Measurements from ENCODE around the gene CCDC33.

Gene CCDC33

DNA sequence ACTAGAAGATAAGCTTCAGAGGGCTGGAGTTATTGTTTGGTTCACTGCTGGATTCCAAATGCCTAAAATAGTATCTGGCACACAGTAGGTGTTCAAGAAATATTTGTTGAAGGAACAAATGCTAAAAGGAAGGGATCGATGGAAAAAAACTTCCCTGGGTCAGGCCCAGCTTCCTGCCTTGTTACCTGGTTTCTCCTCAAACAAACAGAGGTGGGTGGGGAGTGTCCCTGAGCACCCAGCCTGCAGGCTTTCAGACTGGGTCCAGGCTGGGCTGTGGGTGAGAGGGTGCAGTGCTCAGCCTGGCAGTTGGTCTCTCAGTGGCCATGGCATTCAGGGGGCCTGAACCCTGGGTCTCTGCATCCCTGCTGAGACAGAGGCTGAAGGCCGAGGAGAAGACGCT, 19.2 kb upstream of the CCDC33 start:
- TF ChIP-seq, protein P1, sequence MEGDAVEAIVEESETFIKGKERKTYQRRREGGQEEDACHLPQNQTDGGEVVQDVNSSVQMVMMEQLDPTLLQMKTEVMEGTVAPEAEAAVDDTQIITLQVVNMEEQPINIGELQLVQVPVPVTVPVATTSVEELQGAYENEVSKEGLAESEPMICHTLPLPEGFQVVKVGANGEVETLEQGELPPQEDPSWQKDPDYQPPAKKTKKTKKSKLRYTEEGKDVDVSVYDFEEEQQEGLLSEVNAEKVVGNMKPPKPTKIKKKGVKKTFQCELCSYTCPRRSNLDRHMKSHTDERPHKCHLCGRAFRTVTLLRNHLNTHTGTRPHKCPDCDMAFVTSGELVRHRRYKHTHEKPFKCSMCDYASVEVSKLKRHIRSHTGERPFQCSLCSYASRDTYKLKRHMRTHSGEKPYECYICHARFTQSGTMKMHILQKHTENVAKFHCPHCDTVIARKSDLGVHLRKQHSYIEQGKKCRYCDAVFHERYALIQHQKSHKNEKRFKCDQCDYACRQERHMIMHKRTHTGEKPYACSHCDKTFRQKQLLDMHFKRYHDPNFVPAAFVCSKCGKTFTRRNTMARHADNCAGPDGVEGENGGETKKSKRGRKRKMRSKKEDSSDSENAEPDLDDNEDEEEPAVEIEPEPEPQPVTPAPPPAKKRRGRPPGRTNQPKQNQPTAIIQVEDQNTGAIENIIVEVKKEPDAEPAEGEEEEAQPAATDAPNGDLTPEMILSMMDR (IDR thresholded peaks at IDR 0.05): no peak

DNA sequence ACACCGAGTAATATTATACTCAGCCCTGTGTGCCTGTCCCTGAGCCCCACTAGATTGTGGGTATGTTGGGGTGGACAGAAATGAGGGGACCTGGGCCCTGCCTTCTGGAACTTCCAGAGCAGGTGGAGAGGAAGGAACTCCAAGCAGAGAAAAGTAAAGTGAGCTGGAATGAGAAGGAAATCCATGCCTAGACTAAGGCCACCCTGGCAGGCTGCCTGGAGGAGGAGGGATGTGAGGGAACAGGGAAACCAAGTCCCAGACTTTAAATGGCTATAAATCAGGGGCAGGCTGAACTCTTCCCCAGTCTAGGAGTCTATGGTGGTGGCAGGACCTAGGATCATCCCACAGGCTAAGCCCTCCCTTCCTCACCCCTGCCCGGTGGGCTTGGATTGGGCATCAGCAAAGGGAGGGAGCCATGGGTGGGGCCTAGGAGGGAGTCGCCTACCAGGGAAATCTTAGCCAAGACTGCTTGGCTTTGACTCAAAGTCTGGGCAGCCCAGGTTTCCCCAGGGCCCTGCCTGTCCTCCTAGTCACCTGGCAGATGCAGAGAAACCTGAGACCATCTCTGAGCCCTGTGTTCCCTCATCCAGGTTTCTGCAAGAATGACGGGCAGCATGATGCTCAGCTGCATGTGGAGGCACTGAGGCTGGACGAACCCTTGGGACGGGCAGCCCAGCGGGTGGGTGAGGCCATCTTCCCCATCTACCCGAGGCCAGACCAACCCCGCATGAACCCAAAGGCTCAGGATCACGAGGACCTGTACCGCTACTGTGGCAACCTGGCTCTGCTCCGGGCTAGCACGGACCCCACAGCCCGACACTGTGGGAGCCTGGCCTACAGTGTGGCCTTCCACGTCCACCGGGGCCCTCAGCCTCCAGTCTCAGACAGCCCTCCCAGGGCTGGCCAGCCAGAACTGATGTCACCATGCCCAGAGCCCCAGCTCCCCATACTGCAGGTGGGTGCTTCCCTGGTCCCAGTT, 17.9 kb upstream of the CCDC33 start:
- TF ChIP-seq, protein P1 (IDR thresholded peaks at IDR 0.05): no peak

DNA sequence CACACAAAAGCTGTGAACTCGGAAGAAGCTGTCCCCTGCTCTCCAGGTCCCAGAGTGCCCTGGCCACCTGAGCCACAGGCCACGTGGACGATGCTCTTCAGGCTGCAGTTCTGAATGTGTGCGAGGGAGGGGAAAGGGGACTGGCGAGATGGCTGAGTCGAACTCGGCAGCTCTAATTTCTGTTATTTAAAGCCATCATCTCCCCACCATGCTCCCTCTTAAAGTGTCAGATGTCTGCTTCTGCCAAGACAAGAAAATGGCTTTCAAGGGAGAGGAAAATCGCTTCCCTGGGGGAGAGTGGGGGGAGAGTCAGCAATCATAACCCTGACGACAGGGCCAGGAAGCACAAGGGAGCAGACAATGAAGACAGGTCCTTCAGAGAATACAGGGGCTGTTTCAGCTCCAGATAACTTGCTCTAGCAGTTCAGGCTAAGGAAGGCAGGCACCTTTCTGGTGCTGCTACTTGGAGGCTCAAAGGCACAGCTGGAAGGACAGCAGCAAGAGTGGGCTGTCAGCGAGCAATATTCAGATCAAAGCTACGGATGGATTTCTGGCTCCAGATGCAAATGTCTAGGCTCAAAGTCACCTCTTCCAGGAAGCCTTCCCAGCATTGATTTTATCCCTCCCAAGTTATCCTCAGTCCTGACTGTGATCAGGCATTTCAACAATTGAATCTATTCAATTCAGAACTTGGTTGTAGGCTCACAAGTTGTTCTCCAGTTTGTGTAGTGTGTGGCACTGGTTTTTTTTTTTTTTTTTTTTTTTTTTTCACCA, 15.5 kb upstream of the CCDC33 start:
- TF ChIP-seq, protein P1 (IDR thresholded peaks at IDR 0.05): no peak

DNA sequence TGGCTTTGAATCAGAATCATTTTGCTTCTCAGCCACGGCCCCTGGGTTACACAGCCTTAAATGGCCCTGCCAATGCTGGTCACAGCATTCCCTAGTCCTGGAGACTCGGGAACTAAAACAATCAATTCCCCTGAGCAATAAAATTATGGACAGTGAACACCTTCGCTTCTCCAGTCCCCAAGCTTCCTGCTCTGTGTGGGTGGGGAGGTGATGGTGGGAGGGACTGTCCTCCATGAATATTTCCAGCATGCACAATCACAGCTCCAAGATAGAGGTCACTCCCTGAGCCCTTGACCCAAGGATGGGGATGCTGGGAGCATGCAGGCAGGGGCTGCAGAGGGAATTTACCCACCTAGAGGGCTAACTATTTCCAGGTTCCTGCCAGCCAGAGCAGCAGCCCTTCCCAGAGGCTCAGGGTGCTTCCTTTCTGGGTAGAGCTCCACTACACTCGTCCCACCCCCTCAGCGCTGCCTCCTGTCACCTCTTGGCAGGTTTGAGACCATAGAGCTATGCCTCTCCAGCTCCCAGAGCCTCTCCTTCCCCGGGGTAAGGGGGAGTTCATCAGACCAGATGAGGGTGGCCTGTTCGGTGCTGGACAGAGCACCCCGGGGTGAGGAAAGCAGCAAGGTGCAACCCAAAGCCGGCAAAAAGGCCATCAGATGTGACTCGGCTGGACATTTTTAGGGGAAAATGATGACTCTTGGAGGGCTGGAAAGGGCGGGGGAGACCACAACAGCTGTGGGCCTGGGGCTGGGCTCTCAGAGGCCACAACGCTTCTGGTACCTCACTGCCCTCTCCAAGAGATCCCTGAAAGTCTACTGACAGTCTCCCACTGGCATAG, 14.5 kb upstream of the CCDC33 start:
- TF ChIP-seq, protein P1 (IDR thresholded peaks at IDR 0.05): no peak

DNA sequence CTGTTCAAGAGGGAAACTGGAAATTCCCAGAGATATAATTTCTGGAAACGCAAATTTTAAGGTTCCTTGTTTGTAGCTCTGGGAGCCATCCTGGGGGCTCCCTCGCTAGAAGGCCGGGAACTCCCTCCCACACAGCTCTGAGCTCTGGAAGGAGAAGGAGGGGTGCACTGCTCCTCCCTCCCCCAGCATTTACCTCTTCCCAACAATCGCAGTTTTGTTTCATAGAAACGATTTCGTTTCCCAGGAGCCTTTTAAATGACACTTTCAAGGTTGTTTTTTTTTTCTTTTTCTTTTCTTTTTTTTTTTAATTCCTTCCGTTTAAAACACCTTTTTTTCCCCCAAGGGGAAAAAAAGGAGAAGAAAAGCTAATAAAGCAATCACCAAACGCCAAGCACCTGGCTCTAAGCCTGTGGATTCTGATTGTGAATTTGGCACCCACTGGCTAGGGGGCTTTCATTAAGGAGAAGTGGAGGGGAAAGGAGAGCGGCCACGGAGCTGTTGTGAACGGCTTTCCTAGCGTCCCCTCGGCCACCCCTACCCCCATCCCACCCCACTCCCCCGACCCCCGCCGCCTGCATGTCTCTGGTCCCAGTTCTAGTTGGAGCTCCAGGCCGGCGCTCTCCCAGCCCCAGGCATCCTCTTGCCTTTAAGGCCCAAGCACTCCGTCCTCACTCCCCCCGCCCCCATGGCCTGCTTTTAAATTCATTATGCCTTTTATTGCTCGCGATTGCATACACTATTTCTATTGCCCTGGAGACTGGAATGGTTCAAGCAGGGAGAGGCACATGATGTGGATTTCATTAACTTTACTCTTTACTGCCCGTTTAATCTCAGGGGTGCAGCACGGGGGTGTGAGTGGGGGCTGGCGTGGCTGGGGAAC, 13.6 kb upstream of the CCDC33 start:
- TF ChIP-seq, protein P1 (IDR thresholded peaks at IDR 0.05): no peak

DNA sequence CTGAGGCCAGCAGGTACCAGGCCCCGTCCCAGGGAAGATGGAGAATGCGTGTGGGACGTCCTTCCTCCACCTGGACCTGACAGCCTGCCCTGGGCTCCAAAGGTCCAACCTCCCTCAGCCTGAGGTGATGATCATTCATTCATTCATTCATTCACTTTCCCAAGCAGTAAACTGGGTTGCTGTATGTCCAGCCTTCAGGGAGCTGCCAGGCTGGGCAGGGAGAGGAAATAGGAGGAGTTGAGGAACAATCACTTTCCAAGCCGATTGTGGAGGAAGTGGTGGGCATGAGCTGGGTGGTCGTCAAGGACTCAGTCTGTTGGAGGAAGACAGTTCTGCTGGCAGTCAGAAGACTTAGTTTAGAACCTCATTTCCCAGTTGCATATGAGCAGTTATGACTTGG, 10.2 kb upstream of the CCDC33 start:
- TF ChIP-seq, protein P1 (IDR thresholded peaks at IDR 0.05): no peak

All from LNCAP (cell line).